Upper lobe of left lung (tissue), 4 donors: ENCODE data around the gene UNC5C.

ENCODE experiments used
- EP300 ChIP-seq, 4 donors: sonication (generic); formaldehyde crosslinking; IDR thresholded peaks; one replicate each; pipeline ENCODE4 v1.5.1; 2017; ENCODE audit warnings: antibody characterized with exemption in 4 of 4, control low read depth in 2 of 4
- POLR2A ChIP-seq, 4 donors: fragments of 450-650 bp; IDR thresholded peaks; one replicate each; pipeline ENCODE4 v1.5.1; 2016 to 2017; ENCODE audit warnings: antibody characterized with exemption in 4 of 4, mild to moderate bottlenecking in 2 of 4

GRCh38 chr4:95386410-95386809 is 162.4 kb downstream of the UNC5C start:
- TF ChIP-seq POLR2A (IDR thresholded peaks at IDR 0.05) (no peak), EP300 (IDR thresholded peaks at IDR 0.05) (no peak)
